ENCODE results near the gene ERGIC3. TPM values are rescaled to one million over a fixed set of nuclear protein-coding genes. Genes with fewer than 3 reads are reported as not detected.

The ERGIC3 gene
- total and polyA plus RNA-seq, 2 of the 4 experiments (the other 2 are of a cell fraction) = 434 to 438 TPM

DNA sequence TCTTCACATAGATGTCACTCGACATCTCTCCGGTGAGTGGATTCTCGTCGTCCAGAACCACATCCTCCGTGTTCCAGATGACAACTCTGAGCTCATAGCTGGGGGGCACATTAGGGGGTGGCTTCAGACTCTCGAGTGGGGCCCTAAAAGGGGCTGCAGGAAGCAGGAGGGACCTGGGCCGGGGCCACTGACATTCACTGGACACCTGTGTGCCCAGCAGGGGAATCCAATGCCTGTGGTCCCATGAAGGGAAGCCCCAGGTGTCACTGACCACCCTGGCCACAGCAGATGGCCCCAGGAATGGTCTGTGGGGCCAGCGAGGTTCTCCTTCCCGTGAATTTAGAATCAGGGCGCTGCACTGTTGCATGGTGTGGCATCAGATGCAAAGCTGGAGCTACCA is 18.7 kb downstream of the ERGIC3 start:
- H3K9me1 ChIP-seq (ENCODE audit: insufficient read depth, low read length) = no peaks in the 10 kb centered on the region
- H3K4me3 ChIP-seq (ENCODE audit: insufficient read depth, low read depth, low read length) = no peak overlapping the region
- no TSS peak for BruUV-seq (replicated peaks)
- no peaks in the 10 kb centered on the region for H3K27me3 ChIP-seq (ENCODE audit: control insufficient read depth, insufficient read depth, low read length)
- no peak overlapping the region for H3K4me2 ChIP-seq (ENCODE audit: low read depth, low read length)
- no peaks in the 10 kb centered on the region for H4K20me1 ChIP-seq (ENCODE audit: insufficient read depth, low read length)
- WGBS, 2 experiments (ENCODE audit: extremely low coverage in 2 of 2, insufficient read length in 1 of 2) = 82% methylated on average over 3 of the region's 10 CpGs; no CpG with 5 or more reads in 1 of the 2 experiments
- H3K79me1 ChIP-seq (ENCODE audit: low read depth in 1 of 2, low read length in 2 of 2) = no peaks in the 10 kb centered on the region
- H3K27ac ChIP-seq (ENCODE audit: insufficient read depth, low read length) = no peak overlapping the region
- CTCF ChIA-PET = interaction anchor here (0.6 to 1.3 kb wide), 2 partner anchors 18 to 74 kb away, joined by 3 read pairs; no protein-coding TSS in a partner anchor
- H2AFZ ChIP-seq (replicated peaks; ENCODE audit: low read length, poor library complexity) = no peak overlapping the region
- intact Hi-C loops (cut with micrococcal nuclease) = loop anchor here (10.0 kb wide), 1 partner anchor 104 kb away; the partner anchor contains the start of genes CPNE1 and RBM12
- H3K9me3 ChIP-seq (ENCODE audit: control insufficient read depth, insufficient read depth, low read length) = no peaks in the 10 kb centered on the region
- dilution Hi-C loops (cut with HindIII; ENCODE audit: low sequenced_read_pairs, unreplicated experiment) = no loop called here
- in situ Hi-C loops (cut with MboI; ENCODE audit: low sequenced_read_pairs) = no loop called here
- H2BK15ac ChIP-seq (ENCODE audit: low read depth, low read length) = no peak overlapping the region
- no peak overlapping the region for H3K14ac ChIP-seq (replicated peaks; ENCODE audit: low read depth, low read length)
- H3K9ac ChIP-seq (ENCODE audit: low read depth, low read length) = no peak overlapping the region
- no peak overlapping the region for H2BK20ac ChIP-seq (ENCODE audit: low read depth, low read length)
- H2BK5ac ChIP-seq (ENCODE audit: low read depth, low read length, poor library complexity, severe bottlenecking) = no peak overlapping the region
- POLR2A ChIA-PET (ENCODE audit: unreplicated experiment) = no interaction called here
- H2AK5ac ChIP-seq (ENCODE audit: low read depth, low read length) = no peak overlapping the region
- no peak for ATAC-seq (ENCODE audit: low read depth)
- no peak overlapping the region for H2BK120ac ChIP-seq (ENCODE audit: low read depth, low read length)
- H3K23ac ChIP-seq (ENCODE audit: low read depth, low read length) = no peak overlapping the region
- H3K36me3 ChIP-seq (ENCODE audit: control insufficient read depth, insufficient read depth, low read length) = peaks cover 35% of the 10 kb centered on the region
- H4K8ac ChIP-seq (ENCODE audit: low read depth in 2 of 2, low read length in 2 of 2) = no peak overlapping the region
- no peak for TF ChIP-seq POLR2A (IDR thresholded peaks at IDR 0.05; ENCODE audit: low read depth, low read length)
- TF ChIP-seq FOS (IDR thresholded peaks at IDR 0.05; ENCODE audit: low read depth, low read length) = no peak
- TF ChIP-seq CEBPB (IDR thresholded peaks at IDR 0.05; ENCODE audit: low read depth, low read length) = no peak
- TF ChIP-seq NFE2L2 (IDR thresholded peaks at IDR 0.05; ENCODE audit: low read depth, low read length) = no peak
- TF ChIP-seq, protein P1, sequence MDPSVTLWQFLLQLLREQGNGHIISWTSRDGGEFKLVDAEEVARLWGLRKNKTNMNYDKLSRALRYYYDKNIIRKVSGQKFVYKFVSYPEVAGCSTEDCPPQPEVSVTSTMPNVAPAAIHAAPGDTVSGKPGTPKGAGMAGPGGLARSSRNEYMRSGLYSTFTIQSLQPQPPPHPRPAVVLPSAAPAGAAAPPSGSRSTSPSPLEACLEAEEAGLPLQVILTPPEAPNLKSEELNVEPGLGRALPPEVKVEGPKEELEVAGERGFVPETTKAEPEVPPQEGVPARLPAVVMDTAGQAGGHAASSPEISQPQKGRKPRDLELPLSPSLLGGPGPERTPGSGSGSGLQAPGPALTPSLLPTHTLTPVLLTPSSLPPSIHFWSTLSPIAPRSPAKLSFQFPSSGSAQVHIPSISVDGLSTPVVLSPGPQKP (IDR thresholded peaks at IDR 0.05; ENCODE audit: borderline replicate concordance, low read depth, low read length) = no peak
- no peak for TF ChIP-seq MXI1 (IDR thresholded peaks at IDR 0.05; ENCODE audit: borderline replicate concordance, low read depth, low read length)
- TF ChIP-seq, protein P2, sequence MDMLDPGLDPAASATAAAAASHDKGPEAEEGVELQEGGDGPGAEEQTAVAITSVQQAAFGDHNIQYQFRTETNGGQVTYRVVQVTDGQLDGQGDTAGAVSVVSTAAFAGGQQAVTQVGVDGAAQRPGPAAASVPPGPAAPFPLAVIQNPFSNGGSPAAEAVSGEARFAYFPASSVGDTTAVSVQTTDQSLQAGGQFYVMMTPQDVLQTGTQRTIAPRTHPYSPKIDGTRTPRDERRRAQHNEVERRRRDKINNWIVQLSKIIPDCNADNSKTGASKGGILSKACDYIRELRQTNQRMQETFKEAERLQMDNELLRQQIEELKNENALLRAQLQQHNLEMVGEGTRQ (IDR thresholded peaks at IDR 0.05; ENCODE audit: low read depth, low read length) = no peak
- H3K56ac ChIP-seq (ENCODE audit: extremely low read depth, insufficient read depth, low read length) = no peak overlapping the region
- peaks cover 2% of the 10 kb centered on the region for H3K4me1 ChIP-seq (ENCODE audit: control insufficient read depth, insufficient read depth, low read length)
- H4K91ac ChIP-seq (ENCODE audit: insufficient read depth, low read depth, low read length) = no peak overlapping the region
- H3K18ac ChIP-seq (ENCODE audit: low read depth, low read length) = no peak overlapping the region
- no peak overlapping the region for H4K5ac ChIP-seq (ENCODE audit: low read depth, low read length)
- H2AK9ac ChIP-seq (replicated peaks; ENCODE audit: low read depth, low read length, poor library complexity) = no peak overlapping the region
- no peak overlapping the region for H3K4ac ChIP-seq (ENCODE audit: low read depth, low read length)
- DNase-seq = no peak

Data from IMR-90 (cell line).